ENCODE results near the gene UNG.
A peak's percentile ranks its signal among the peaks of the same experiment; 100 is the strongest.

UNG gene

DNA sequence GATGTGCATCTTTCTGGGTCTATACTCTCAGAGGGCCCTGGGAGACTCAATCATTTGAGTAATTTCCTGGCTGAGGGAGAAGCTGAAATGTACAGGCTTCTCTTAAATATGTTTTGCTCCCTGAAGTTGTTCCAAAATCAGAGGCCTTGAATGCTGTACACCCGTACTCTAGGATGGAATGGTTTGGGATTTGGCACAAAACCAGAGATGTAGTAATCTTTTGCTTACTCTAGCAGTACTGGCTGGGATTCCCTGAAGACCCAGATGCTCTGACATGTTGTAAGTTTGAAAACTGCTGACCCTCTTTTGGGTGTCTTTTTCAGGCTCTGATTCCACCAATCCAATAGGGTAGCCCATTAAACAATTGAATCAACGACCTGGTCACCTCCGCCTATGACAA is 29.4 kb downstream of the UNG start:
- no peak for DNase-seq (ENCODE audit: extremely low read depth, low read depth)
- no peak overlapping the region for H3K4me3 ChIP-seq (replicated peaks; ENCODE audit: low read depth, low read length)
- TF ChIP-seq CTCF (IDR thresholded peaks at IDR 0.05; ENCODE audit: low read depth, low read length, missing control alignments) = no peak

- TF ChIP-seq CTCF (IDR thresholded peaks at IDR 0.05; ENCODE audit: low read depth, low read length, missing control alignments) = no peak
- no peak overlapping the region for H3K4me3 ChIP-seq (replicated peaks; ENCODE audit: low read depth, low read length)
- DNase-seq (ENCODE audit: extremely low read depth, low read depth) = no peak
Observed at GRCh38 chr12:109127533-109128242, 30.3 kb downstream of the UNG start.

DNA sequence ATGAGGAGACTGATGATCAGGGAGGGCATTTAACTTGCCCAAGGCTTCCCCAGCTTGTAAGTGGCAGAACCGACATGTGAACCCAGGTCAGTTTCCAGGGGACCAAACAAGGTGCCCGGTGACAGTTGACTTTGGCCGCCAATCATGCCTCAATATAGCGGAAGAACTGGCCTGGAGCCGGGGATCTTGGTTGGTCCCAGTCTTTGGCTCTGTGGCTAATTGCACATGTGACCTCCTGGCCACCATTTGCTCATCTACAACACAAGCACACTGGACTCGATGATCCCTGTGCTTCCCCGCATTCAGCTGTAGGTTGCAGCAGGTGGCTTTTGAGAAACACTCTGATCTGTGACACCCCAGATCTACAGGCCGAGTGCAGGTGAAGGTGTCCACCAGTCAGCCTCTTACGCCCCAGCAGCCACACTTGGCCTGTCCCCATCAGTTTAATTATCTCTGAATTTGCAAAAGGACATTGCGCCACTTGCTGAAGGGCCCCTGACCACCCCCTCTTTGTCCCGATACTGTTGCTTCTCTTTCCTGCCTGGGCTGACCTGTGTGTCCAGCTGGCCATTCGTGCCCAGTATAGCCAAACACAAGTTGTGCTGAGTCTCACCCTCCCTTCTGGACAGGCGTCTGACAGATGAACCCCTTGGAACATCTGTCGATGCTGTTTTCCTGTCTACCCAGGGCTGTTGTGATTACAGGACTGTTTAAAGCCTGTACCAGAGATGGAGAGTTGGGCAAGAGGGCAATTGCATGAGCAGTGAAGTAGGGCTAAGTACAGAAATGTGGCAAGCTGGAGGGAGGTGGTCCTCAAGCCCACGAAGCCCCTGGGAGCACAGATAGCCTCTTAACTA is 33.1 kb downstream of the UNG start:
- no peak overlapping the region for H3K4me3 ChIP-seq (replicated peaks; ENCODE audit: low read depth, low read length)
- TF ChIP-seq CTCF (IDR thresholded peaks at IDR 0.05; ENCODE audit: low read depth, low read length, missing control alignments) = no peak
- DNase-seq (ENCODE audit: extremely low read depth, low read depth) = no peak

GRCh38 chr12:109131154-109132050 is 34.0 kb downstream of the UNG start:
- no peak for TF ChIP-seq CTCF (IDR thresholded peaks at IDR 0.05; ENCODE audit: low read depth, low read length, missing control alignments)
- H3K4me3 ChIP-seq (replicated peaks; ENCODE audit: low read depth, low read length) = no peak overlapping the region
- no peak for DNase-seq (ENCODE audit: extremely low read depth, low read depth)

DNA sequence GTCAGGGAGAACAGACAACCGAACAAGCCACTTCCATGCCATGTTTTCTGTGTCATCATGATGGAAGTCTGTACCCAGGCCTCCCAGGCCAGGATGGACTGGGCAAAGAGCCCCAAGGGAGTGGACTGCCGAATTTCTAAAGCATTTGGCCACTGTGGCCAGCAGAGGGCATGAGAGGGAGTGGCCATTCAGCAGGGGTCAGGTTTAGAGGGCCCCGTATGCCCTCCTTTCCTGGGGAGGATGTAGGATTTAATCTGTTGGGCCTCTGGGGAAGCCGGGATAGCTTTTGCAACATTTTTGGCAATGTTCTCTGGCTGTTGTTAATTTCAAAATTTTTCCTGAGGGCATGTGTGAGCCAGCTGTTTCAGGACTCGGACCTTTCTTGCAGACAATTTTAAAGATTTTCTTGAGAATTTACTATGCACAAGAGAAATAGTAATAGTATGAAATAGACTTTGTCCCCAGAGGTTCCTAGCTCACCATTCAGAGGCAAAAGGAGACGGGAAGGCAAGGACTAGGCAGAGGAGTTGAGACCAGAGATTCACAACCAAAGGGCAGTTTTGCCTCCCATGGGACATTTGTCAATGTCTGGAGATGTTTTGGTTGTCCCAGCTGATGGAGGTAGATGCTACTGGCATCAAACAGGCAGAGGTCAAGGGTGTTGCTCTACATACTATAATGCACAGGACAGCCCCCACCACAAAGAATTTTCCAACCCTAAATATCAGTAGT is 37.0 kb downstream of the UNG start:
- H3K4me3 ChIP-seq (replicated peaks; ENCODE audit: low read depth, low read length) = no peak overlapping the region
- DNase-seq (ENCODE audit: extremely low read depth, low read depth) = no peak
- TF ChIP-seq CTCF (IDR thresholded peaks at IDR 0.05; ENCODE audit: low read depth, low read length, missing control alignments) = peak; percentile 72

GRCh38 chr12:109137055-109137454 is 39.7 kb downstream of the UNG start:
- no peak overlapping the region for H3K4me3 ChIP-seq (replicated peaks; ENCODE audit: low read depth, low read length)
- TF ChIP-seq CTCF (IDR thresholded peaks at IDR 0.05; ENCODE audit: low read depth, low read length, missing control alignments) = no peak
- DNase-seq (ENCODE audit: extremely low read depth, low read depth) = no peak

Data from HFF-Myc (cell line).